IPS-NIHi7 (cell line): Measurements from ENCODE around the gene RNASE1.
"Not testable (repeated sequence)": the region's sequence is repeated elsewhere in the genome, so short reads cannot be mapped to it uniquely, and the experiment has no call there.

Experiments used
- DNase-seq: peaks from one replicate; pipeline ENCODE4 v3.0.0; 2012; ENCODE audit warnings: mixed read lengths; ENCODE audit errors: extremely low spot score

Gene RNASE1

GRCh38 chr14:20772650-20773049 is 30.0 kb downstream of the RNASE1 start:
- no peak for DNase-seq

DNA sequence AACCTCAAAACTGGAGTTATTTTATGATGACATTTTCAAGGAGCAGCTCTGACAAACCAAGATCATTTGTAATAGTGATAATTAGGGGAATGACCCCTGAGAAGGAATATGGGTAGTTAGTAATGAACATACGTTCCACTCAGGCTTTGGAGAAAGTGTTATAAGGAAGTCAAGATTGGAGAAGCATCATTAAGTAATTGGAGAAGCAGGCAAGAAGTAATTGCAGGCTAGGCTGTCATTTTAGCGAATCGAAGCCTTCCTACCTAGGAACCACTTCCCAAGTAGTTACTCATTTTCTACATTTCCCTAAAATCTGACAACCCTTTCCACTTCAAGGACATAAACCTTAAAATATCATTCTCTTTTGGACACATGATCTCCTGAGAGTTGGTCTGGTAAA is 33.2 kb downstream of the RNASE1 start:
- no peak for DNase-seq

DNA sequence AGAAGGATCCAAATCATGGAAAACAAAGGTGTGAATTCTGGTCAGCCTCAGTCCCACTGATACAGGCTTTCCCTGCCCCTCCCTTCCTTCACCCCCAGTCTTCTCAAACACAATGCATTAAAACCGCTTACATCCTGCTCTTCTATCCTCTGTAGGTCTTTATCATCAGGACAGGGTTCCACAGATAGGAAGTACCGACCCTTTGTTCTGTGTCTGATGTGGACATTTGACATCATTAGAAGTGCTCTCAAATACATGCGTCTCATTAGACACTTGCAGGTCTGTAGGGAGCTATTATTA is 34.1 kb downstream of the RNASE1 start:
- DNase-seq: no peak

DNA sequence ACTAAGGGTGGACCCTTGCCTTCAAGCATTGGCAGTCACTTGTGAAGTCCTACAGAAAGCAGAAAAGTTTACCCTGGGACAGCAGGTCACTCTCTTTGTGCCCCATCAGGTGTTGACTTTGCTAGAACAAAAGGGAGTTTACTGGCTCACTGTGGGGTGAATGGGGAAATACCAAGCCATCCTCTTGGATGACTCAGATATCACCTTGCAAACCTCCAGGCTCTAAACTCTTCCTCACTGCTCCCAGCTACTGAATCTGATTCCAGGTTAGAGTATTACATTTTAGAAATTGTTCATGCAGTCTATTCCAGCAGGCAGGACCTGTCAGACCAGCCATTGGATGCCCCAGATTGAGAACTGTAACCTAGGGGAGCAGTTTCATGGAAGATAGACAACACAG is 41.7 kb downstream of the RNASE1 start:
- peak; percentile 40 for DNase-seq

DNA sequence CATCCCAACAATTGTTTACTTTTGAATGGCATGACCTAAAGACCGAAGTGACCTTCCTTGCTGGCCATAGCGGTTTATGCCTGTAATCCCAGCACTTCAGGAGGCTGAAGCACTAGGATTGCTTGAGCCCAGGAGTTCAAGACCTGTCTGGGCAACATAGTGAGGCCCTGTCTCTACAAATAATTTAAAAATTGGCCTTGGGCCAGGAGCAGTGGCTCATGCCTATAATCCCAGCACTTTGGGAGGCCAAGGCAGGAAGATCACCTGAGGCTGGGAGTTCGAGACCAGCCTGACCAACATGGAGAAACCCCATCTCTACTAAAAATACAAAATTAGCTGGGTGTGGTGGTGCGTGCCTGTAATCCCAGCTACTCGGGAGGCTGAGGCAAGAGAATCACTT is 43.2 kb downstream of the RNASE1 start:
- DNase-seq: not testable (repeated sequence)

DNA sequence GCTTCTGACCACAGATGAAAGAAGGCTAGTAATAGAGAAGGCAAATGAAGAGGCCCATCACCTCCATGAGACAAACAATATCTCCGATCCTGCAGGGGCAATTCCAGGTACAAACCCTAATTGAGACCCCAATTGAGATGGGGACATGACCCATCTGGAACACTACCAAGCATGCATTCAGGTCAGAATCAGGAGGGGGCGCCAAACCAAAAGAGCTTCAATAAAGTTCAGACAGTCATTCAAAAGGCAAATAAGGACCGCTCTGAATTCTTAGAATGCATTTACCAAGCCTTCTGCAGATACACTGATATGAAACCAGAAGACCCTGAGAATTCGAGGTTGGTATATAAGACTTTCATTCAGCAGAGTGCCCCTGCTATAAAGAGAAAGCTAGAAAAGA is 44.7 kb downstream of the RNASE1 start:
- DNase-seq: peak; percentile 62

DNA sequence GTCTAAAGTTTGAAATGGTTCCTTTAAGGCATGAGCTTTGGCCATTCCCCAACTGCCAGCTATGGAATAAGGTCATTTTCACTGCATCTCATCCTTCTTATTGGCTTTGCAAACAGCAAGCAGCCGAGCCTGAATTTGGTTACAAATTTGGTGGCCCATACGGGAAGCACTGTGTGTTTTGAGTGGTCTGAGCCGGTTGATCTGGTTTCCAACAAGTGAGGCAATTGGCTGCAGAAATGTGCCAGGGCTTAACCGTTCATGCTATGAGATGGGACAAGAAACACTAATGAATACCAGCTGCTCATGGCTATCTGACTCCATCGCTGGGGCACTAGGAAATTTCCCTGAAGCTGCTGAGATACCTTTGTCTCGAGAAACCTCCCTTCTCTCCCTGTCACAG is 47.6 kb downstream of the RNASE1 start:
- DNase-seq: no peak

DNA sequence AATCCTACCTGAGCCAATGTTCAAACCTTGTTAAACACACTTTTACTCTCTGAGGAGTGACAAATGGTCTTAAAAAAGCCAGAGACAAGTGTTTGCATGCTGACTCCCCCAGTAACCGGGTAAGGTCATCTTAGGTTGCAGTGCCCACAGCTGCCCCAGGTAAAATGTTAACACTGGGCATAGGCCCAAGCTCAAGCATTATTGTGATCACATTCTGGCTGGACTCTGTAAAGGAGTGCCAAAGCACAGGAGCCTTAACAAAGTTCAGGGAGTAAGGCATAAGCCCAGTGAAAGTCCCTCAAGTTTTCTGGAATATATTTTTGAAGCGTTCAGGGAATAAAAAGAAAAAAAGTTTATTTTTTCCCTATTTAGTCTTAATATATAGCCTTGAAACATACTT is 48.3 kb downstream of the RNASE1 start:
- no peak for DNase-seq

- DNase-seq: no peak
These were observed 50.6 kb downstream of the RNASE1 start for GRCh38 chr14:20751963-20752562.
